ENCODE measurements around the gene CCDC102A.

DNA sequence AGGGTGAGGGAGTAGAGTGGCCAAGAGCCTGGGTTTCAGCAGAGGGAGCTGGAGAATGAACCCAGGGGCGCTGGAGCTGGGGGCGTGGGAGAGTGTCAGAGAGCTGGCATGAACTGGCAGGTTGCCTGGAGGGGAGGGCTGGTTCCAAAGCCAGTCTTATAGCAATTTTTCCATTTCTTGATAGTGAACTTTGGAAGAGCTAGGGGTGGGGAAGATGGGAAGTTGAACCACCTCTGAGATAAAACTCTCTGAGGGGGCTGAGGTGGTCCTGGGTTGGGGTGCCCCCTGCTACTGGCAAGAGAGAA, 42.9 kb upstream of the CCDC102A start:
- TF ChIP-seq, protein P1, sequence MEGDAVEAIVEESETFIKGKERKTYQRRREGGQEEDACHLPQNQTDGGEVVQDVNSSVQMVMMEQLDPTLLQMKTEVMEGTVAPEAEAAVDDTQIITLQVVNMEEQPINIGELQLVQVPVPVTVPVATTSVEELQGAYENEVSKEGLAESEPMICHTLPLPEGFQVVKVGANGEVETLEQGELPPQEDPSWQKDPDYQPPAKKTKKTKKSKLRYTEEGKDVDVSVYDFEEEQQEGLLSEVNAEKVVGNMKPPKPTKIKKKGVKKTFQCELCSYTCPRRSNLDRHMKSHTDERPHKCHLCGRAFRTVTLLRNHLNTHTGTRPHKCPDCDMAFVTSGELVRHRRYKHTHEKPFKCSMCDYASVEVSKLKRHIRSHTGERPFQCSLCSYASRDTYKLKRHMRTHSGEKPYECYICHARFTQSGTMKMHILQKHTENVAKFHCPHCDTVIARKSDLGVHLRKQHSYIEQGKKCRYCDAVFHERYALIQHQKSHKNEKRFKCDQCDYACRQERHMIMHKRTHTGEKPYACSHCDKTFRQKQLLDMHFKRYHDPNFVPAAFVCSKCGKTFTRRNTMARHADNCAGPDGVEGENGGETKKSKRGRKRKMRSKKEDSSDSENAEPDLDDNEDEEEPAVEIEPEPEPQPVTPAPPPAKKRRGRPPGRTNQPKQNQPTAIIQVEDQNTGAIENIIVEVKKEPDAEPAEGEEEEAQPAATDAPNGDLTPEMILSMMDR (IDR thresholded peaks at IDR 0.05): no peak
- TF ChIP-seq POLR2A (IDR thresholded peaks at IDR 0.05) (no peak), POLR2AphosphoS5 (IDR thresholded peaks at IDR 0.05) (no peak)
